Dedifferentiated amniotic fluid mesenchymal stem cell (primary cell): ENCODE data around the gene ADCK2.
"Not testable (repeated sequence)": the region's sequence is repeated elsewhere in the genome, so short reads cannot be mapped to it uniquely, and the experiment has no call there.

ENCODE experiments used
- DNase-seq: peaks from one replicate; pipeline ENCODE4 v3.0.0-alpha.2; 2016; ENCODE audit errors: extremely low spot score

Gene ADCK2

GRCh38 chr7:140672382-140673062 lies at the start of gene ADCK2:
Gene ADCK2 (plus strand): TSS chr7:140672945. CDS start chr7:140673331, 386 bp downstream.
- DNase-seq: no peak

GRCh38 chr7:140623980-140624379 lies 48.8 kb upstream of the ADCK2 start:
- no peak for DNase-seq

- DNase-seq: no peak
These were observed 48.2 kb upstream of the ADCK2 start for GRCh38 chr7:140624392-140625191.

GRCh38 chr7:140625192-140625558 lies 47.6 kb upstream of the ADCK2 start:
- not testable (repeated sequence) for DNase-seq

GRCh38 chr7:140625908-140626868 lies 46.6 kb upstream of the ADCK2 start:
- peak; percentile 82 for DNase-seq

GRCh38 chr7:140631021-140631420 lies 41.7 kb upstream of the ADCK2 start:
- DNase-seq: no peak

GRCh38 chr7:140631602-140632001 lies 41.1 kb upstream of the ADCK2 start:
- DNase-seq: no peak

- DNase-seq: no peak
These were observed 37.4 kb upstream of the ADCK2 start for GRCh38 chr7:140635345-140635744.

- no peak for DNase-seq
These were observed 36.9 kb upstream of the ADCK2 start for GRCh38 chr7:140635816-140636215.

GRCh38 chr7:140637400-140637799 lies 35.3 kb upstream of the ADCK2 start:
- no peak for DNase-seq

GRCh38 chr7:140638173-140638791 lies 34.5 kb upstream of the ADCK2 start:
- DNase-seq: no peak

GRCh38 chr7:140639366-140640053 lies 33.2 kb upstream of the ADCK2 start:
- no peak for DNase-seq

- no peak for DNase-seq
These were observed 32.6 kb upstream of the ADCK2 start for GRCh38 chr7:140640060-140640637.

- DNase-seq: no peak
These were observed 31.8 kb upstream of the ADCK2 start, which contains the start of gene DENND2A for GRCh38 chr7:140640727-140641523. Gene DENND2A (minus strand): TSS chr7:140640813. CDS start chr7:140602397, 38,416 bp downstream.

- DNase-seq: no peak
These were observed 31.1 kb upstream of the ADCK2 start for GRCh38 chr7:140641524-140642195.

- no peak for DNase-seq
These were observed 29.3 kb upstream of the ADCK2 start for GRCh38 chr7:140643416-140643815.

- DNase-seq: not testable (repeated sequence)
These were observed 28.0 kb upstream of the ADCK2 start for GRCh38 chr7:140644761-140645160.

GRCh38 chr7:140645166-140645900 lies 27.4 kb upstream of the ADCK2 start:
- no peak for DNase-seq
